H1 (cell line): ENCODE data around the gene APOBEC3F. TPM values are rescaled to one million over a fixed set of nuclear protein-coding genes. Genes with fewer than 3 reads are reported as not detected.

ENCODE experiments used
- CTCF ChIA-PET: fragments of 300-600 bp; sonication (Branson Sonifier 250); formaldehyde crosslinking; loops from one replicate; lab custom pipeline; 2021; ENCODE audit not compliant: partially characterized antibody; lab: Charles Lee
- POLR2A ChIA-PET: fragments of 300-600 bp; sonication (Branson Sonifier 250); formaldehyde crosslinking; loops from one replicate; lab custom pipeline; 2021; ENCODE audit warnings: inconsistent platforms; ENCODE audit not compliant: partially characterized antibody; lab: Charles Lee
- DNase-seq, 2 experiments: peaks; one replicate each; pipeline versions ENCODE4 v3.0.0 to v3.0.0-alpha.2; 2010 to 2022; ENCODE audit warnings: low spot score in 2 of 2, low read depth in 1 of 2, mixed read lengths in 1 of 2
- FAIRE-seq: peaks from 2 replicates; lab custom pipeline; 2011; peaks lifted over from hg19 to GRCh38; lab: Jason Lieb, UNC
- H2AFZ ChIP-seq: 2 replicates; pipeline ENCODE4 v1.8.1; 2012; ENCODE audit warnings: low read length, inconsistent platforms
- H2AK5ac ChIP-seq: 2 replicates; pipeline ENCODE4 v1.6.1; 2013; ENCODE audit warnings: low read depth, low read length
- H2BK120ac ChIP-seq: replicated peaks from 2 replicates; pipeline ENCODE3; 2013; ENCODE audit warnings: low read depth, low read length, inconsistent platforms
- H2BK12ac ChIP-seq: 2 replicates; pipeline ENCODE4 v1.6.1; 2013; ENCODE audit warnings: low read depth, low read length
- H2BK15ac ChIP-seq: 2 replicates; pipeline ENCODE4 v1.6.1; 2013; ENCODE audit warnings: low read length
- H2BK20ac ChIP-seq: 2 replicates; pipeline ENCODE4 v1.6.1; 2013; ENCODE audit warnings: low read length
- H2BK5ac ChIP-seq: 2 replicates; pipeline ENCODE4 v1.6.1; 2013; ENCODE audit warnings: low read depth, low read length
- H3K14ac ChIP-seq: 2 replicates; pipeline ENCODE4 v1.6.1; 2013; ENCODE audit warnings: inconsistent platforms; ENCODE audit not compliant: insufficient read length
- H3K18ac ChIP-seq: 2 replicates; pipeline ENCODE4 v1.6.1; 2013; ENCODE audit warnings: low read length; ENCODE audit errors: extremely low read depth
- H3K23ac ChIP-seq: 2 replicates; pipeline ENCODE4 v1.6.1; 2013; ENCODE audit warnings: inconsistent platforms; ENCODE audit not compliant: insufficient read length
- H3K23me2 ChIP-seq: 2 replicates; pipeline ENCODE4 v1.6.1; 2013; ENCODE audit warnings: low read depth, low read length
- H3K27ac ChIP-seq: 2 replicates; pipeline ENCODE4 v1.6.1; 2011; ENCODE audit warnings: low read depth, low read length, inconsistent platforms
- H3K27me3 ChIP-seq, 4 experiments: replicated peaks in 1 of 4; 1 replicate in 1 of 4; 2 replicates in 3 of 4; pipeline versions ENCODE4 v1.6.1 to v1.8.1; 2011 to 2013; ENCODE audit warnings: low read length in 3 of 4, mild to moderate bottlenecking in 3 of 4, inconsistent platforms in 2 of 4, mixed read lengths in 2 of 4, moderate library complexity in 1 of 4; ENCODE audit not compliant: control insufficient read depth in 3 of 4, insufficient read depth in 3 of 4; ENCODE audit errors: extremely low read depth in 1 of 4
- H3K36me3 ChIP-seq, 4 experiments: 2 replicates each; pipeline versions ENCODE4 v1.6.1 to v1.8.1; 2011 to 2013; ENCODE audit warnings: mild to moderate bottlenecking in 4 of 4, low read length in 3 of 4, moderate library complexity in 2 of 4, control low read depth in 1 of 4, inconsistent platforms in 1 of 4; ENCODE audit not compliant: insufficient read depth in 4 of 4, control insufficient read depth in 2 of 4
- H3K4ac ChIP-seq: replicated peaks from 2 replicates; pipeline ENCODE3; 2013; ENCODE audit warnings: low read length, low read depth, mixed read lengths, inconsistent platforms; ENCODE audit not compliant: insufficient read length
- H3K4me1 ChIP-seq, 4 experiments: replicated peaks in 1 of 4; 1 replicate in 1 of 4; 2 replicates in 3 of 4; pipeline versions ENCODE4 v1.6.1 to v1.8.1; 2011 to 2013; ENCODE audit warnings: low read length in 3 of 4, inconsistent platforms in 2 of 4, mixed read lengths in 1 of 4; ENCODE audit not compliant: insufficient read depth in 4 of 4, control insufficient read depth in 3 of 4
- H3K4me2 ChIP-seq, 2 experiments: 2 replicates each; pipeline versions ENCODE4 v1.6.1 to v1.8.1; 2011 to 2013; ENCODE audit warnings: low read depth in 2 of 2, low read length in 2 of 2, control low read depth in 1 of 2, inconsistent platforms in 1 of 2, mild to moderate bottlenecking in 1 of 2; ENCODE audit not compliant: insufficient read depth in 1 of 2
- H3K4me3 ChIP-seq, 4 experiments: fragments of 200-600, 300-600 bp in 1 of 4; sonication (generic), shearing (Covaris generic), sonication (Bioruptor Twin) in 1 of 4; 2 replicates each; pipeline versions ENCODE4 v1.5.1 to v1.8.1; 2011 to 2016; ENCODE audit warnings: low read length in 4 of 4, low read depth in 3 of 4, control low read depth in 2 of 4, inconsistent platforms in 2 of 4, mild to moderate bottlenecking in 2 of 4, mixed read lengths in 1 of 4, moderate library complexity in 1 of 4; ENCODE audit not compliant: insufficient read depth in 2 of 4; ENCODE audit errors: extremely low read depth in 1 of 4
- H3K56ac ChIP-seq: replicated peaks from 2 replicates; pipeline ENCODE3; 2013; ENCODE audit warnings: low read depth, mild to moderate bottlenecking, mixed read lengths, low read length, inconsistent platforms; ENCODE audit not compliant: insufficient read length
- H3K79me1 ChIP-seq: 2 replicates; pipeline ENCODE4 v1.6.1; 2013; ENCODE audit warnings: low read depth, low read length, control low read depth
- H3K79me2 ChIP-seq, 2 experiments: 2 replicates each; pipeline versions ENCODE4 v1.6.1 to v1.8.1; 2012 to 2013; ENCODE audit warnings: low read length in 2 of 2, mild to moderate bottlenecking in 2 of 2, inconsistent platforms in 1 of 2; ENCODE audit not compliant: insufficient read depth in 2 of 2, control insufficient read depth in 1 of 2
- H3K9ac ChIP-seq, 4 experiments: replicated peaks in 1 of 4; 1 replicate in 1 of 4; 2 replicates in 3 of 4; pipeline versions ENCODE4 v1.6.1 to v1.8.1; 2011 to 2013; ENCODE audit warnings: low read depth in 3 of 4, low read length in 3 of 4, control low read depth in 2 of 4, mild to moderate bottlenecking in 2 of 4, moderate library complexity in 2 of 4, inconsistent platforms in 1 of 4; ENCODE audit errors: extremely low read depth in 1 of 4
- H3K9me3 ChIP-seq, 2 experiments: 2 replicates each; pipeline versions ENCODE4 v1.6.1 to v1.8.1; 2012 to 2013; ENCODE audit warnings: mild to moderate bottlenecking in 2 of 2, moderate library complexity in 2 of 2, control low read depth in 1 of 2, inconsistent platforms in 1 of 2, low read depth in 1 of 2, low read length in 1 of 2, mixed read lengths in 1 of 2; ENCODE audit not compliant: insufficient read depth in 2 of 2
- H4K20me1 ChIP-seq, 2 experiments: replicated peaks in 1 of 2; 2 replicates each; pipeline versions ENCODE3 to v1.8.1; 2011 to 2013; ENCODE audit warnings: inconsistent platforms in 2 of 2, low read length in 2 of 2, mild to moderate bottlenecking in 1 of 2; ENCODE audit not compliant: insufficient read depth in 2 of 2, control insufficient read depth in 1 of 2
- H4K5ac ChIP-seq: 2 replicates; pipeline ENCODE4 v1.6.1; 2013; ENCODE audit warnings: low read length, low read depth, mixed read lengths, inconsistent platforms; ENCODE audit not compliant: insufficient read length
- H4K8ac ChIP-seq: 2 replicates; pipeline ENCODE4 v1.8.0; 2013; ENCODE audit warnings: mild to moderate bottlenecking, moderate library complexity, low read length, inconsistent platforms; ENCODE audit not compliant: insufficient read depth; ENCODE audit errors: extremely low read depth
- H4K91ac ChIP-seq: replicated peaks from 2 replicates; pipeline ENCODE3; 2013; ENCODE audit warnings: low read length, mixed read lengths, inconsistent platforms; ENCODE audit not compliant: insufficient read length
- BACH1 ChIP-seq: IDR thresholded peaks from 2 replicates; pipeline ENCODE4 v1.6.1; 2012; ENCODE audit warnings: low read length, improper control_type of control experiment
- EGR1 ChIP-seq: IDR thresholded peaks from 2 replicates; pipeline ENCODE4 v1.6.1; 2011; ENCODE audit warnings: low read depth, low read length, borderline replicate concordance
- RBBP5 ChIP-seq: IDR thresholded peaks from 2 replicates; pipeline ENCODE4 v1.7.1; 2012; ENCODE audit warnings: low read depth, mild to moderate bottlenecking, inconsistent platforms, low read length, moderate library complexity, borderline replicate concordance
- RNF2 ChIP-seq: fragments of 200-900, 300-1000 bp; sonication (generic); IDR thresholded peaks from 2 replicates; pipeline ENCODE4 v1.7.1; 2016; ENCODE audit warnings: borderline replicate concordance, low read depth, mild to moderate bottlenecking, antibody characterized with exemption, low read length; ENCODE audit not compliant: poor library complexity, severe bottlenecking; ENCODE audit errors: missing control alignments
- TCF12 ChIP-seq: IDR thresholded peaks from 2 replicates; pipeline ENCODE4 v1.6.1; 2011; ENCODE audit warnings: low read depth, mild to moderate bottlenecking, low read length
- WGBS, 2 experiments: shearing (Covaris generic) in 1 of 2; methylation state at CpG; one replicate each; pipeline versions ENCODE4 v1.1.6 to v1.1.7; 2013 to 2015; ENCODE audit warnings: low lambda C conversion rate in 2 of 2, mixed read lengths in 2 of 2, inconsistent platforms in 1 of 2, low coverage in 1 of 2, missing lambda C conversion rate in 1 of 2; ENCODE audit not compliant: insufficient replicate concordance in 2 of 2, insufficient coverage in 1 of 2, insufficient read length in 1 of 2; ENCODE audit errors: extremely low coverage in 1 of 2, missing lambda C conversion rate in 1 of 2; 5-methylcytosine and 5-hydroxymethylcytosine counted together
- polyA plus RNA-seq, 7 experiments: library from polyadenylated mRNA; depleted of rRNA in 3 of 7; stranded (reverse) in 5 of 7; unstranded in 2 of 7; fragments of >200 nt in 5 of 7; fragments of 200-250 nt in 2 of 7; gene quantifications; 1 replicate in 5 of 7; 2 replicates in 1 of 7; 4 replicates in 1 of 7; pipeline versions ENCODE4 v1.2.1 to v1.2.3, GENCODE V29; 2011 to 2013; ENCODE audit warnings: missing spikeins in 2 of 7, mixed read lengths in 2 of 7
- total RNA-seq: library from RNA; stranded (reverse); fragmentation: NEBNext Ultra II Directional; extraction: Animal tissue kit (Norgen Biotek cat#: 25700); gene quantifications from 2 replicates; pipeline ENCODE4 v1.2.1, GENCODE V29; 2021
- TF ChIP-seq, protein P1 (sequence below): IDR thresholded peaks from 2 replicates; pipeline ENCODE4 v1.6.1; 2012; ENCODE audit warnings: low read length, inconsistent platforms

Gene APOBEC3F
- total and polyA plus RNA-seq, 2 of the 8 experiments (the other 6 are each of a cell fraction or from before 2014, with no cell fraction given): 4.0 to 7.3 TPM

DNA sequence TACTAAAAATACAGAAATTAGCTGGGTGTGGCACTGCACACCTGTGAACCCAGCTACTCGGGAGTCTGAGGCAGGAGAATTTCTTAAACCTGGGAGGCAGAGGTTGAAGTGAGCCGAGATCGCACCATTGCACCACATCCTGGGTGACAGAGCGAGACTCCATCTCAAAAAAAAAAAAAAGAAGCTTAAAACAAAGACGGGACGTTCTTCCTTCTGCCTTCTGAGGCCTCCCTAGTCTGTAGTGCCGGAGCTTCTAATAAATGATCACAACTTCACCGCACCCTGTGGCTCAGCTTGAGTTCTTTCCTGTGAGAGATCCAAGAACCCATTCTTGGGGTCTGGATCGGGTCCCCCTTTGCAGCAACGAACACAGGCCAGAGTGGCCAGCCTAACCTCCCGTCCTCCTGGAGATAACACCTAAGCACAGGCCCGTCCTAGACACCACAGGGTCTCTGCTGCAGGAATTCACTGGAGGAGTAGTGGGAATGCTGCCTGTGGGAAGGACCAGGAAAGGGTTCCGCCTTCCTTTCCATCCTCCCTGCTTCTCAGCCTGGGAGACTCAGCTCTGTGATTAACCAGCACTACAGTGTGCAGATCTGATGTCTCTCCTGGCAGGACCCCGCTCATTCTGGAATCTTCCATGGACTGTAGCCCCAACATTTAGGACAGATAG is 54.2 kb downstream of the APOBEC3F start:
- Histone ChIP-seq H2BK5ac (no peak overlapping the region), H3K79me2 (no peaks in the 10 kb centered on the region), H2BK12ac (no peak overlapping the region), H3K23ac (no peak overlapping the region), H3K36me3 (no peaks in the 10 kb centered on the region), H3K79me1 (no peaks in the 10 kb centered on the region), H2AK5ac (no peak overlapping the region), H4K20me1 (no peaks in the 10 kb centered on the region), H3K18ac (no peak overlapping the region), H4K91ac (no peak overlapping the region), H2BK120ac (no peak overlapping the region), H2BK15ac (peak overlapping the region; percentile 19; the same call in 1 of the 2 replicates), H3K14ac (no peak overlapping the region), H3K4me3 (no peak overlapping the region), H4K8ac (no peak overlapping the region), H3K9me3 (no peaks in the 10 kb centered on the region), H3K27ac (no peak overlapping the region), H3K4me2 (no peak overlapping the region), H3K9ac (no peak overlapping the region), H3K4me1 (peaks cover 0 to 15% (median 7%) of the 10 kb centered on the region in 4 experiments; a peak in 5 of 7 replicates), H2AFZ (no peak overlapping the region), H3K23me2 (no peaks in the 10 kb centered on the region), H3K56ac (no peak overlapping the region), H4K5ac (no peak overlapping the region), H3K4ac (no peak overlapping the region), H2BK20ac (no peak overlapping the region), H3K27me3 (peaks cover 0 to 2% (median 0%) of the 10 kb centered on the region in 4 experiments; a peak in 2 of 7 replicates)
- CTCF ChIA-PET: interaction anchor here (0.9 kb wide), 1 partner anchor 39 kb away, joined by 3 read pairs; no protein-coding TSS in a partner anchor
- no peak for TF ChIP-seq BACH1
- no peak for TF ChIP-seq RBBP5
- no peak for TF ChIP-seq EGR1
- no peak for TF ChIP-seq TCF12
- TF ChIP-seq RNF2: no peak
- TF ChIP-seq, protein P1, sequence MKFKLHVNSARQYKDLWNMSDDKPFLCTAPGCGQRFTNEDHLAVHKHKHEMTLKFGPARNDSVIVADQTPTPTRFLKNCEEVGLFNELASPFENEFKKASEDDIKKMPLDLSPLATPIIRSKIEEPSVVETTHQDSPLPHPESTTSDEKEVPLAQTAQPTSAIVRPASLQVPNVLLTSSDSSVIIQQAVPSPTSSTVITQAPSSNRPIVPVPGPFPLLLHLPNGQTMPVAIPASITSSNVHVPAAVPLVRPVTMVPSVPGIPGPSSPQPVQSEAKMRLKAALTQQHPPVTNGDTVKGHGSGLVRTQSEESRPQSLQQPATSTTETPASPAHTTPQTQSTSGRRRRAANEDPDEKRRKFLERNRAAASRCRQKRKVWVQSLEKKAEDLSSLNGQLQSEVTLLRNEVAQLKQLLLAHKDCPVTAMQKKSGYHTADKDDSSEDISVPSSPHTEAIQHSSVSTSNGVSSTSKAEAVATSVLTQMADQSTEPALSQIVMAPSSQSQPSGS: no peak
- WGBS, 2 experiments: 84% methylated on average over 14 of the region's 14 CpGs; no CpG with 5 or more reads in 1 of the 2 experiments
- FAIRE-seq (no peak), DNase-seq (no peak)
- POLR2A ChIA-PET: interaction anchor here (0.6 kb wide), 1 partner anchor 54 kb away, joined by 3 read pairs; no protein-coding TSS in a partner anchor
